Upper lobe of left lung (tissue), 6 donors: ENCODE measurements around the gene MYCBPAP. TPM values are rescaled to one million over a fixed set of nuclear protein-coding genes. Genes with fewer than 3 reads are reported as not detected.

Source experiments
- ATAC-seq, 2 donors: fragments of 200-7000 bp; cut with Tn5 transposase; one replicate each; pipeline ENCODE4 v1.9.1; 2022; ENCODE audit warnings: mild to moderate bottlenecking in 2 of 2, moderate library complexity in 2 of 2; ENCODE audit not compliant: low FRiP score in 2 of 2
- DNase-seq, 2 donors: peaks; one replicate each; pipeline ENCODE4 v3.0.0-alpha.2; 2019 to 2020
- H3K27ac ChIP-seq, 4 donors: fragments of 200-600 bp; sonication (generic); one replicate each; pipeline ENCODE4 v1.5.1; 2016 to 2019
- H3K27me3 ChIP-seq, 4 donors: fragments of 200-600 bp; sonication (generic); one replicate each; pipeline ENCODE4 v1.5.1; 2017 to 2019
- H3K36me3 ChIP-seq, 4 donors: fragments of 200-600 bp; sonication (generic); one replicate each; pipeline ENCODE4 v1.5.1; 2016 to 2019
- H3K4me1 ChIP-seq, 4 donors: fragments of 200-600 bp; sonication (generic); one replicate each; pipeline ENCODE4 v1.5.1; 2018 to 2019
- H3K4me3 ChIP-seq, 4 donors: fragments of 200-600 bp; sonication (generic); one replicate each; pipeline ENCODE4 v1.5.1; 2017 to 2019; ENCODE audit warnings: mild to moderate bottlenecking in 2 of 4, moderate library complexity in 1 of 4
- H3K9me3 ChIP-seq, 4 donors: fragments of 200-600 bp; sonication (generic); one replicate each; pipeline ENCODE4 v1.5.1; 2018 to 2019
- CTCF ChIP-seq, 6 experiments: fragments of 450-650 bp in 4 of 6; fragments of 200-600 bp in 2 of 6; sonication (generic) in 2 of 6; IDR thresholded peaks; one replicate each; pipeline ENCODE4 v1.5.1; 2016 to 2019; ENCODE audit warnings: antibody characterized with exemption in 6 of 6
- EP300 ChIP-seq, 4 donors: sonication (generic); formaldehyde crosslinking; IDR thresholded peaks; one replicate each; pipeline ENCODE4 v1.5.1; 2017; ENCODE audit warnings: antibody characterized with exemption in 4 of 4, control low read depth in 2 of 4
- POLR2A ChIP-seq, 4 donors: fragments of 450-650 bp; IDR thresholded peaks; one replicate each; pipeline ENCODE4 v1.5.1; 2016 to 2017; ENCODE audit warnings: antibody characterized with exemption in 4 of 4, mild to moderate bottlenecking in 2 of 4
- POLR2AphosphoS5 ChIP-seq, 2 donors: sonication (generic); formaldehyde crosslinking; IDR thresholded peaks; one replicate each; pipeline ENCODE4 v1.5.1; 2017; ENCODE audit warnings: antibody characterized with exemption in 2 of 2
- WGBS, 2 donors: methylation state at CpG; one replicate each; pipeline ENCODE4 v1.1.5; 2017 to 2018; 5-methylcytosine and 5-hydroxymethylcytosine counted together
- total RNA-seq, 6 donors: library from RNA; depleted of rRNA in 4 of 6; stranded (reverse); fragments of >200 nt in 4 of 6; gene quantifications; one replicate each; pipeline versions ENCODE4 v1.1.0 to v1.2.1, GENCODE V29; 2016 to 2021
- donor health status: DM: no; HTN: no; CAD: no; lungs with moderate emphysema.
- donor health status: DM: no; HTN: yes; CAD: no; lungs with severe emphysema.

The MYCBPAP gene
- total RNA-seq, 6 donors from 2014 or later = 1.0 to 14.7 (median 4.2) TPM

GRCh38 chr17:50558091-50558490 lies 49.9 kb downstream of the MYCBPAP start:
- ATAC-seq = no peak
- Histone ChIP-seq H3K9me3 (no peaks in the 10 kb centered on the region), H3K36me3 (peaks cover 0 to 11% (median 9%) of the 10 kb centered on the region in 4 donors), H3K4me1 (peaks cover 38 to 47% (median 41%) of the 10 kb centered on the region in 4 donors), H3K27ac (no peak overlapping the region), H3K4me3 (no peak overlapping the region), H3K27me3 (peaks cover 0 to 41% (median 32%) of the 10 kb centered on the region in 4 donors)
- no peak for DNase-seq
- 66 to 76% methylated on average over 4 of the region's 4 CpGs for WGBS, 2 donors
- no peak for TF ChIP-seq CTCF (IDR thresholded peaks at IDR 0.05)
- TF ChIP-seq POLR2AphosphoS5 (IDR thresholded peaks at IDR 0.05) = no peak
- no peak for TF ChIP-seq POLR2A (IDR thresholded peaks at IDR 0.05)
- no peak for TF ChIP-seq EP300 (IDR thresholded peaks at IDR 0.05)

GRCh38 chr17:50558581-50558940 lies 50.3 kb downstream of the MYCBPAP start:
- Histone ChIP-seq H3K9me3 (no peaks in the 10 kb centered on the region), H3K27ac (no peak overlapping the region), H3K4me3 (peak overlapping the region in 2 of 4 donors; percentile 60), H3K27me3 (peaks cover 0 to 44% (median 32%) of the 10 kb centered on the region in 4 donors), H3K36me3 (peaks cover 0 to 11% (median 9%) of the 10 kb centered on the region in 4 donors), H3K4me1 (peaks cover 38 to 47% (median 41%) of the 10 kb centered on the region in 4 donors)
- DNase-seq = no peak
- 9 to 10% methylated on average over 18 of the region's 18 CpGs for WGBS, 2 donors
- no peak for ATAC-seq
- TF ChIP-seq EP300 (IDR thresholded peaks at IDR 0.05) (no peak), POLR2AphosphoS5 (IDR thresholded peaks at IDR 0.05) (no peak)

GRCh38 chr17:50558941-50559614 lies 50.8 kb downstream of the MYCBPAP start:
- no peak overlapping the region for H3K27ac ChIP-seq
- peak; percentile 52 to 85 for DNase-seq
- H3K4me1 ChIP-seq = peaks cover 38 to 47% (median 41%) of the 10 kb centered on the region in 4 donors
- H3K27me3 ChIP-seq = peaks cover 0 to 44% (median 32%) of the 10 kb centered on the region in 4 donors
- WGBS, 2 donors = 3 to 5% methylated on average over 30 to 47 of the region's 55 CpGs
- no peaks in the 10 kb centered on the region for H3K9me3 ChIP-seq
- peaks cover 0 to 11% (median 9%) of the 10 kb centered on the region in 4 donors for H3K36me3 ChIP-seq
- peak overlapping the region in 3 of 4 donors; percentile 48 to 60 (median 60) for H3K4me3 ChIP-seq
- ATAC-seq = peak in 1 of 2 donors; percentile 1
- TF ChIP-seq CTCF (IDR thresholded peaks at IDR 0.05) (no peak), POLR2A (IDR thresholded peaks at IDR 0.05) (no peak), EP300 (IDR thresholded peaks at IDR 0.05) (no peak), POLR2AphosphoS5 (IDR thresholded peaks at IDR 0.05) (no peak)

GRCh38 chr17:50559674-50560184 lies 51.5 kb downstream of the MYCBPAP start:
- DNase-seq (peak in 1 of 2 donors; percentile 55), ATAC-seq (peak in 1 of 2 donors; percentile 57)
- Histone ChIP-seq H3K27ac (no peak overlapping the region), H3K4me1 (peaks cover 38 to 51% (median 41%) of the 10 kb centered on the region in 4 donors), H3K27me3 (peaks cover 0 to 44% (median 32%) of the 10 kb centered on the region in 4 donors), H3K36me3 (peaks cover 0 to 11% (median 9%) of the 10 kb centered on the region in 4 donors), H3K9me3 (no peaks in the 10 kb centered on the region), H3K4me3 (peak overlapping the region in 3 of 4 donors; percentile 48 to 60 (median 60))
- TF ChIP-seq EP300 (IDR thresholded peaks at IDR 0.05) (no peak), CTCF (IDR thresholded peaks at IDR 0.05) (no peak), POLR2A (IDR thresholded peaks at IDR 0.05) (no peak), POLR2AphosphoS5 (IDR thresholded peaks at IDR 0.05) (no peak)
- 4 to 9% methylated on average over 20 to 21 of the region's 27 CpGs for WGBS, 2 donors

- TF ChIP-seq POLR2A (IDR thresholded peaks at IDR 0.05) = no peak
- no peak for TF ChIP-seq CTCF (IDR thresholded peaks at IDR 0.05)
- no peak for TF ChIP-seq EP300 (IDR thresholded peaks at IDR 0.05)
- TF ChIP-seq POLR2AphosphoS5 (IDR thresholded peaks at IDR 0.05) = no peak
- Histone ChIP-seq H3K9me3 (no peaks in the 10 kb centered on the region), H3K4me1 (peaks cover 38 to 57% (median 41%) of the 10 kb centered on the region in 4 donors), H3K27me3 (peaks cover 0 to 44% (median 32%) of the 10 kb centered on the region in 4 donors), H3K36me3 (peaks cover 0 to 7% (median 4%) of the 10 kb centered on the region in 4 donors), H3K4me3 (peak within 1 kb of the TSS; percentile 20 to 60 (median 54)), H3K27ac (no peak within 1 kb of the TSS)
- ATAC-seq = peak; percentile 81 to 93
- DNase-seq = peak; percentile 83 to 98
- WGBS, 2 donors = 3% methylated on average over 6 to 34 of the region's 56 CpGs
These were observed 52.1 kb downstream of the MYCBPAP start, which contains the start of gene CACNA1G for GRCh38 chr17:50560185-50560824. CACNA1G (plus strand) TSS chr17:50560715; CDS start chr17:50561460, 745 bp downstream.
